ENCODE data around the gene PHYH.

The PHYH gene

DNA sequence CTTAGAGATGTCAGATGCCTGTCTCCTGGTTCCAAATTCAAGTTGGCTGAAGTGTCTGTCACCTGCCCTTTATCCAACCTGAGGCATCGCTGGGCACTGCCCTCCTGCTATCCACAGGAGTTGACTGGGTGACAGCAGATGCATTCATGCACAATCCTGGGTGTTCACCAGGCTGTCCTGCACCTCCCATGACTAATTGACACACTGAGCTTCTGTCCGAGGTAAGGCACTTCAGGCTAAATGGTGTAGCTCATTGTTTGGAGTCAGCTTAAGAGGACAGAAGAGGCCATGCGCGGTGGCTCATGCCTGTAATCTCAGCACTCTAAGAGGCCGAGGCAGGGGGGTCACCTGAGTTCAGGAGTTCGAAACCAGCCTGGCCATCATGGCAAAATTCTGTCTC is 68.1 kb downstream of the PHYH start:
- TF ChIP-seq, protein P1, sequence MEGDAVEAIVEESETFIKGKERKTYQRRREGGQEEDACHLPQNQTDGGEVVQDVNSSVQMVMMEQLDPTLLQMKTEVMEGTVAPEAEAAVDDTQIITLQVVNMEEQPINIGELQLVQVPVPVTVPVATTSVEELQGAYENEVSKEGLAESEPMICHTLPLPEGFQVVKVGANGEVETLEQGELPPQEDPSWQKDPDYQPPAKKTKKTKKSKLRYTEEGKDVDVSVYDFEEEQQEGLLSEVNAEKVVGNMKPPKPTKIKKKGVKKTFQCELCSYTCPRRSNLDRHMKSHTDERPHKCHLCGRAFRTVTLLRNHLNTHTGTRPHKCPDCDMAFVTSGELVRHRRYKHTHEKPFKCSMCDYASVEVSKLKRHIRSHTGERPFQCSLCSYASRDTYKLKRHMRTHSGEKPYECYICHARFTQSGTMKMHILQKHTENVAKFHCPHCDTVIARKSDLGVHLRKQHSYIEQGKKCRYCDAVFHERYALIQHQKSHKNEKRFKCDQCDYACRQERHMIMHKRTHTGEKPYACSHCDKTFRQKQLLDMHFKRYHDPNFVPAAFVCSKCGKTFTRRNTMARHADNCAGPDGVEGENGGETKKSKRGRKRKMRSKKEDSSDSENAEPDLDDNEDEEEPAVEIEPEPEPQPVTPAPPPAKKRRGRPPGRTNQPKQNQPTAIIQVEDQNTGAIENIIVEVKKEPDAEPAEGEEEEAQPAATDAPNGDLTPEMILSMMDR (conservative IDR thresholded peaks at IDR 0.05; ENCODE audit: low read length), result no peak
- TF ChIP-seq EZH2phosphoT487 (IDR thresholded peaks at IDR 0.05; ENCODE audit: borderline replicate concordance), result no peak
- Histone ChIP-seq H3K27me3 (ENCODE audit: insufficient read depth, low read length, poor library complexity, severe bottlenecking) (no peaks in the 10 kb centered on the region), H3K36me3 (ENCODE audit: insufficient read depth, low read length) (no peaks in the 10 kb centered on the region), H3F3A (ENCODE audit: low read depth) (no peaks in the 10 kb centered on the region), H3K9ac (ENCODE audit: low read depth, low read length, poor library complexity, severe bottlenecking) (no peak overlapping the region), H3K4me2 (ENCODE audit: low read depth, low read length, poor library complexity, severe bottlenecking) (no peak overlapping the region), H3K79me2 (ENCODE audit: insufficient read depth, low read length) (no peaks in the 10 kb centered on the region), H3K4me3 (ENCODE audit: low read length, poor library complexity, severe bottlenecking) (no peak overlapping the region), H3K9me3 (ENCODE audit: insufficient read depth, low read depth, low read length) (no peaks in the 10 kb centered on the region), H3K4me1 (ENCODE audit: insufficient read depth, low read length, poor library complexity, severe bottlenecking) (no peaks in the 10 kb centered on the region), H3K9me2 (replicated peaks; ENCODE audit: low read depth, low read length) (no peaks in the 10 kb centered on the region), H4K20me1 (ENCODE audit: insufficient read depth, low read length, poor library complexity, severe bottlenecking) (no peaks in the 10 kb centered on the region), H2AFZ (ENCODE audit: low read length) (no peak overlapping the region; the same call in 1 of the 2 replicates)

DNA sequence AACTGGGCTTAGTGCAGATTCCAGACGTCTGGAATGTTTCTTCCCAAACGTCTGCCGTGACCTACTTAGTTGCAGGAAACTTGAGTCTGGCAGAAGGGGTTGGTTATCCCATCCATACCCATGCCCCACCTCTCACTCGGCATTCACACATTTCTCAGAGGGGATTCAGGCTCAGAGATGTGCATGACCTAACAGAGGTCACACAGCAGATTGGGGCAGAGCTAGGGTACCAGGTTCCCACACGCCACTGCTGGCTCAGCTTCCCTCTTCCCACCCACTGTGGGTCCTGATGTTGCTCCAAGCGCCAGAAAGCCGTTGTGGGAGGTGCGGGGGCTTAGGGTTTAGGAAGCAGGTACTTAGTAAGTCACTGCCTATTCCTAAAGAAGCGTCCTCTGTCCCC is 68.7 kb downstream of the PHYH start:
- Histone ChIP-seq H3K9me3 (ENCODE audit: insufficient read depth, low read depth, low read length) (no peaks in the 10 kb centered on the region), H4K20me1 (ENCODE audit: insufficient read depth, low read length, poor library complexity, severe bottlenecking) (no peaks in the 10 kb centered on the region), H3K4me2 (ENCODE audit: low read depth, low read length, poor library complexity, severe bottlenecking) (no peak overlapping the region), H3F3A (ENCODE audit: low read depth) (no peaks in the 10 kb centered on the region), H3K4me1 (ENCODE audit: insufficient read depth, low read length, poor library complexity, severe bottlenecking) (no peaks in the 10 kb centered on the region), H3K27me3 (ENCODE audit: insufficient read depth, low read length, poor library complexity, severe bottlenecking) (no peaks in the 10 kb centered on the region), H3K79me2 (ENCODE audit: insufficient read depth, low read length) (no peaks in the 10 kb centered on the region), H3K9me2 (replicated peaks; ENCODE audit: low read depth, low read length) (no peaks in the 10 kb centered on the region), H3K4me3 (ENCODE audit: low read length, poor library complexity, severe bottlenecking) (no peak overlapping the region), H3K36me3 (ENCODE audit: insufficient read depth, low read length) (no peaks in the 10 kb centered on the region), H3K9ac (ENCODE audit: low read depth, low read length, poor library complexity, severe bottlenecking) (no peak overlapping the region), H2AFZ (ENCODE audit: low read length) (no peak overlapping the region; the same call in 1 of the 2 replicates)
- TF ChIP-seq EZH2phosphoT487 (IDR thresholded peaks at IDR 0.05; ENCODE audit: borderline replicate concordance), result no peak
- TF ChIP-seq, protein P1 (conservative IDR thresholded peaks at IDR 0.05; ENCODE audit: low read length), result no peak
